Panc1 (cell line): ENCODE measurements around the gene PSMA7.

Experiments used
- CTCF ChIP-seq: fragments of 450-650 bp; IDR thresholded peaks from 2 replicates; pipeline ENCODE4 v1.5.1; 2017; ENCODE audit warnings: mild to moderate bottlenecking
- POLR2AphosphoS5 ChIP-seq: IDR thresholded peaks from 2 replicates; pipeline ENCODE4 v1.6.1; 2012; ENCODE audit warnings: mild to moderate bottlenecking, low read depth, low read length, moderate library complexity

- TF ChIP-seq CTCF = no peak
- TF ChIP-seq POLR2AphosphoS5 = no peak
These were observed 24.9 kb upstream of the PSMA7 start for GRCh38 chr20:62168061-62168460.
